H9 (cell line): ENCODE results near the gene SYNPO2L. TPM values are rescaled to one million over a fixed set of nuclear protein-coding genes. Genes with fewer than 3 reads are reported as not detected.
"Not testable (repeated sequence)": the region's sequence is repeated elsewhere in the genome, so short reads cannot be mapped to it uniquely, and the experiment has no call there.

ENCODE experiments used
- DNase-seq: peaks from one replicate; pipeline ENCODE4 v3.0.0-alpha.2; 2017
- H2AFZ ChIP-seq: one replicate; pipeline ENCODE4 v1.6.1; 2013; ENCODE audit warnings: mild to moderate bottlenecking, low read length, control low read depth, moderate library complexity
- H2AK5ac ChIP-seq: 2 replicates; pipeline ENCODE4 v1.6.1; 2013; ENCODE audit warnings: low read length, control low read depth, mixed read lengths; ENCODE audit not compliant: insufficient read length
- H2BK120ac ChIP-seq: one replicate; pipeline ENCODE4 v1.6.1; 2013; ENCODE audit warnings: low read depth, mild to moderate bottlenecking, low read length, control low read depth, inconsistent platforms; ENCODE audit not compliant: poor library complexity, severe bottlenecking
- H2BK12ac ChIP-seq: 2 replicates; pipeline ENCODE4 v1.6.1; 2013; ENCODE audit warnings: low read length, control low read depth, mixed read lengths, low read depth; ENCODE audit not compliant: insufficient read length
- H2BK15ac ChIP-seq: 2 replicates; pipeline ENCODE4 v1.6.1; 2013; ENCODE audit warnings: low read depth, low read length, control low read depth
- H2BK20ac ChIP-seq: one replicate; pipeline ENCODE4 v1.6.1; 2013; ENCODE audit warnings: low read depth, mild to moderate bottlenecking, low read length, control low read depth, inconsistent platforms; ENCODE audit not compliant: poor library complexity, severe bottlenecking
- H2BK5ac ChIP-seq: 2 replicates; pipeline ENCODE4 v1.6.1; 2013; ENCODE audit warnings: low read length, control low read depth, mixed read lengths; ENCODE audit not compliant: insufficient read length
- H3K14ac ChIP-seq: 2 replicates; pipeline ENCODE4 v1.6.1; 2013; ENCODE audit warnings: low read length, control low read depth; ENCODE audit not compliant: insufficient read depth
- H3K18ac ChIP-seq: 2 replicates; pipeline ENCODE4 v1.6.1; 2013; ENCODE audit warnings: low read depth, mild to moderate bottlenecking, mixed read lengths, low read length, control low read depth; ENCODE audit not compliant: insufficient read length
- H3K23ac ChIP-seq: 2 replicates; pipeline ENCODE4 v1.6.1; 2013; ENCODE audit warnings: low read length, control low read depth, mixed read lengths, low read depth; ENCODE audit not compliant: insufficient read length
- H3K23me2 ChIP-seq: 2 replicates; pipeline ENCODE4 v1.6.1; 2013; ENCODE audit warnings: low read depth, mild to moderate bottlenecking, mixed read lengths, low read length, control low read depth; ENCODE audit not compliant: insufficient read length, poor library complexity, severe bottlenecking
- H3K27ac ChIP-seq: 2 replicates; pipeline ENCODE4 v1.5.1; 2013; ENCODE audit warnings: low read length, control low read depth, mixed read lengths, low read depth; ENCODE audit not compliant: insufficient read length
- H3K27me3 ChIP-seq: 2 replicates; pipeline ENCODE4 v1.6.1; 2013; ENCODE audit warnings: low read length, control low read depth, inconsistent platforms; ENCODE audit not compliant: insufficient read depth
- H3K4ac ChIP-seq: 2 replicates; pipeline ENCODE4 v1.6.1; 2013; ENCODE audit warnings: low read depth, mild to moderate bottlenecking, control low read depth, inconsistent platforms, low read length, moderate library complexity
- H3K4me1 ChIP-seq: 2 replicates; pipeline ENCODE4 v1.6.1; 2013; ENCODE audit warnings: low read length, control low read depth, inconsistent platforms; ENCODE audit not compliant: insufficient read depth
- H3K4me2 ChIP-seq: 2 replicates; pipeline ENCODE4 v1.6.1; 2013; ENCODE audit warnings: low read length, control low read depth, mixed read lengths; ENCODE audit not compliant: insufficient read length, insufficient read depth
- H3K56ac ChIP-seq: 2 replicates; pipeline ENCODE4 v1.6.1; 2013; ENCODE audit warnings: low read depth, mild to moderate bottlenecking, mixed read lengths, low read length, control low read depth; ENCODE audit not compliant: insufficient read length
- H3K79me1 ChIP-seq: 2 replicates; pipeline ENCODE4 v1.6.1; 2013; ENCODE audit warnings: low read depth, mild to moderate bottlenecking, moderate library complexity, low read length, control low read depth, inconsistent platforms; ENCODE audit not compliant: insufficient read depth, poor library complexity, severe bottlenecking
- H3K79me2 ChIP-seq: 2 replicates; pipeline ENCODE4 v1.6.1; 2013; ENCODE audit warnings: low read length, control low read depth, inconsistent platforms; ENCODE audit not compliant: insufficient read depth
- H3K9ac ChIP-seq: 2 replicates; pipeline ENCODE4 v1.6.1; 2013; ENCODE audit warnings: low read length, control low read depth, mixed read lengths; ENCODE audit not compliant: insufficient read length; ENCODE audit errors: extremely low read depth
- H3K9me3 ChIP-seq: one replicate; pipeline ENCODE4 v1.6.1; 2013; ENCODE audit warnings: low read depth, low read length, inconsistent platforms; ENCODE audit not compliant: control insufficient read depth
- H3T11ph ChIP-seq: one replicate; pipeline ENCODE4 v1.6.1; 2013; ENCODE audit warnings: mild to moderate bottlenecking, low read length, control low read depth, inconsistent platforms
- H4K20me1 ChIP-seq: one replicate; pipeline ENCODE4 v1.6.1; 2013; ENCODE audit not compliant: control insufficient read depth, insufficient read length, insufficient read depth
- H4K5ac ChIP-seq: 2 replicates; pipeline ENCODE4 v1.6.1; 2013; ENCODE audit warnings: low read depth, mild to moderate bottlenecking, mixed read lengths, low read length, control low read depth; ENCODE audit not compliant: insufficient read length
- H4K8ac ChIP-seq: replicated peaks from 2 replicates; pipeline ENCODE4 v1.6.1; 2013; ENCODE audit warnings: low read length, control low read depth, mixed read lengths, low read depth; ENCODE audit not compliant: insufficient read length
- H4K91ac ChIP-seq: 2 replicates; pipeline ENCODE4 v1.6.1; 2013; ENCODE audit warnings: low read depth, mild to moderate bottlenecking, moderate library complexity, mixed read lengths, low read length, control low read depth; ENCODE audit not compliant: insufficient read length
- H3K27ac Mint-ChIP-seq, 3 experiments: 2 replicates in 2 of 3; 3 replicates in 1 of 3; pipeline ENCODE4 v1.8.0; 2020 to 2021; ENCODE audit warnings: mixed read lengths in 3 of 3, mild to moderate bottlenecking in 1 of 3, moderate library complexity in 1 of 3
- H3K27me3 Mint-ChIP-seq: 2 replicates; pipeline ENCODE4 v1.8.0; 2021; ENCODE audit warnings: low read depth, mild to moderate bottlenecking, moderate library complexity, mixed read lengths
- H3K36me3 Mint-ChIP-seq, 3 experiments: 2 replicates in 2 of 3; 3 replicates in 1 of 3; pipeline ENCODE4 v1.8.0; 2020 to 2021; ENCODE audit warnings: low read depth in 3 of 3, mixed read lengths in 3 of 3; ENCODE audit not compliant: insufficient read depth in 1 of 3
- H3K4me1 Mint-ChIP-seq, 2 experiments: 2 replicates each; pipeline ENCODE4 v1.8.0; 2020; ENCODE audit warnings: mixed read lengths in 2 of 2
- H3K4me3 Mint-ChIP-seq, 2 experiments: 2 replicates in 1 of 2; 3 replicates in 1 of 2; pipeline ENCODE4 v1.8.0; 2020 to 2021; ENCODE audit warnings: mild to moderate bottlenecking in 2 of 2, mixed read lengths in 2 of 2, moderate library complexity in 1 of 2
- H3K9me3 Mint-ChIP-seq, 2 experiments: 2 replicates in 1 of 2; 3 replicates in 1 of 2; pipeline ENCODE4 v1.8.0; 2020; ENCODE audit warnings: mild to moderate bottlenecking in 2 of 2, mixed read lengths in 2 of 2, moderate library complexity in 1 of 2
- WGBS: extraction: QIAGEN DNeasy Blood & Tissue Kit; methylation state at CpG from one replicate; pipeline ENCODE4 v1.1.7; 2013; ENCODE audit warnings: missing lambda C conversion rate, low lambda C conversion rate, mixed read lengths; ENCODE audit not compliant: insufficient read length; ENCODE audit errors: extremely low coverage; 5-methylcytosine and 5-hydroxymethylcytosine counted together
- total RNA-seq: library from RNA; stranded (reverse); gene quantifications from 2 replicates; pipeline ENCODE4 v1.2.1, GENCODE V29; 2021

Gene SYNPO2L
- total RNA-seq, 1 experiment from 2014 or later: 0.11 TPM

GRCh38 chr10:73666153-73666809 lies 10.5 kb upstream of the SYNPO2L start:
- not testable (repeated sequence) for H3K79me1 ChIP-seq, H3K79me2 ChIP-seq, DNase-seq, H3K9ac ChIP-seq, H2BK5ac ChIP-seq, H3K4me1 ChIP-seq, H4K5ac ChIP-seq, H3K4me3 Mint-ChIP-seq, H3K23ac ChIP-seq, H3K9me3 Mint-ChIP-seq, H3K36me3 Mint-ChIP-seq, H2AK5ac ChIP-seq, H3K27me3 Mint-ChIP-seq, H3K56ac ChIP-seq, H4K91ac ChIP-seq, H2BK15ac ChIP-seq, H3K27ac ChIP-seq, H2BK120ac ChIP-seq, H3K9me3 ChIP-seq, H2AFZ ChIP-seq, H2BK12ac ChIP-seq, H3K23me2 ChIP-seq, H4K8ac ChIP-seq, H3T11ph ChIP-seq, H4K20me1 ChIP-seq, H2BK20ac ChIP-seq, H3K14ac ChIP-seq, H3K18ac ChIP-seq, H3K4me1 Mint-ChIP-seq, H3K4ac ChIP-seq, H3K27ac Mint-ChIP-seq, H3K27me3 ChIP-seq, H3K4me2 ChIP-seq
- no CpG with 5 or more reads among the region's 5 CpGs for WGBS

- not testable (repeated sequence) for H3K27me3 Mint-ChIP-seq
Observed at GRCh38 chr10:73665581-73665980, 9.8 kb upstream of the SYNPO2L start.

More at GRCh38 chr10:73665581-73665980, 9.8 kb upstream of the SYNPO2L start:
- H3K23ac ChIP-seq, H2AFZ ChIP-seq, H3K79me1 ChIP-seq, H3K36me3 Mint-ChIP-seq, H3K27ac ChIP-seq, H3K18ac ChIP-seq, H2BK15ac ChIP-seq, H3K4ac ChIP-seq, H2BK20ac ChIP-seq, H3K14ac ChIP-seq, DNase-seq, H2BK12ac ChIP-seq, H4K5ac ChIP-seq, H2BK5ac ChIP-seq, H3K27ac Mint-ChIP-seq, H3K9ac ChIP-seq, H3K79me2 ChIP-seq, H4K91ac ChIP-seq, H2BK120ac ChIP-seq, H4K8ac ChIP-seq, H3K56ac ChIP-seq, H3K23me2 ChIP-seq, H2AK5ac ChIP-seq, H4K20me1 ChIP-seq, H3K27me3 ChIP-seq, H3K4me1 Mint-ChIP-seq, H3K9me3 Mint-ChIP-seq, H3T11ph ChIP-seq, H3K4me3 Mint-ChIP-seq, H3K9me3 ChIP-seq, H3K4me1 ChIP-seq, H3K4me2 ChIP-seq: not testable (repeated sequence)
- WGBS: no CpG with 5 or more reads among the region's 3 CpGs
